NT2/D1 (cell line): ENCODE data around the gene PPARA.

Experiments
- YY1 ChIP-seq: IDR thresholded peaks from 2 replicates; pipeline ENCODE4 v1.6.1; 2011; ENCODE audit not compliant: insufficient read length, insufficient read depth
- ZNF274 ChIP-seq: IDR thresholded peaks from 2 replicates; pipeline ENCODE4 v1.6.1; 2011; ENCODE audit warnings: mild to moderate bottlenecking, low read depth, low read length

GRCh38 chr22:46245511-46245910 lies 95.2 kb downstream of the PPARA start:
- TF ChIP-seq ZNF274 (no peak), YY1 (no peak)
